ENCODE results near the gene ATP6V1C2.
A peak's percentile ranks its signal among the peaks of the same experiment; 100 is the strongest.

The ATP6V1C2 gene

DNA sequence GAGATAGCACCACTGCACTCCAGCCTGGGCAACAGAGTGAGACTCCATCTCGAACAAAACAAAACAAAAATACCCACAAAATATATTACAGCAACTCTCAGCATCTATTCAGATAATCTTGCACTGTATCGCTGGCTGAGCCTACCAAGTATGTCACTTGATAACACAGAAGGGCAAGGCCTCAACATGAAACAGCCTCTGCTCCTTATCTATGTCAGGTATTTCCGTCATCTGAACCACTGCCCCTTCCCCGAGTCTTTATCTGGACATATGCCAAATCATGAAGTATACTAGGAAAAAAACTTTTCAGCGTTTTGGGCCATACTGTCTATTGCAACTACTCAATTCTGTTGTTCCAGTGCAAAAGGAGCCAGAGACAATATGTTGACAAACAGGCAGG, 73.4 kb downstream of the ATP6V1C2 start:
- Histone ChIP-seq H3K27me3 (ENCODE audit: low read depth, low read length) (no peaks in the 10 kb centered on the region), H3K9me3 (ENCODE audit: insufficient read depth, low read length) (no peaks in the 10 kb centered on the region), H3K79me2 (ENCODE audit: low read length) (peaks cover 93% of the 10 kb centered on the region), H4K20me1 (ENCODE audit: insufficient read depth, low read length) (peaks cover 82% of the 10 kb centered on the region), H3K27ac (ENCODE audit: low read length) (no peak overlapping the region), H2AFZ (ENCODE audit: low read depth, low read length) (no peak overlapping the region), H3K36me3 (replicated peaks; ENCODE audit: low read depth, low read length) (peaks cover 77% of the 10 kb centered on the region), H3K4me1 (ENCODE audit: low read length) (peaks cover 16% of the 10 kb centered on the region; the same call in 1 of the 2 replicates), H3K4me2 (ENCODE audit: low read length) (no peak overlapping the region), H3K4me3 (ENCODE audit: low read length) (no peak overlapping the region), H3K9ac (ENCODE audit: low read length) (no peak overlapping the region)
- TF ChIP-seq, protein P1, sequence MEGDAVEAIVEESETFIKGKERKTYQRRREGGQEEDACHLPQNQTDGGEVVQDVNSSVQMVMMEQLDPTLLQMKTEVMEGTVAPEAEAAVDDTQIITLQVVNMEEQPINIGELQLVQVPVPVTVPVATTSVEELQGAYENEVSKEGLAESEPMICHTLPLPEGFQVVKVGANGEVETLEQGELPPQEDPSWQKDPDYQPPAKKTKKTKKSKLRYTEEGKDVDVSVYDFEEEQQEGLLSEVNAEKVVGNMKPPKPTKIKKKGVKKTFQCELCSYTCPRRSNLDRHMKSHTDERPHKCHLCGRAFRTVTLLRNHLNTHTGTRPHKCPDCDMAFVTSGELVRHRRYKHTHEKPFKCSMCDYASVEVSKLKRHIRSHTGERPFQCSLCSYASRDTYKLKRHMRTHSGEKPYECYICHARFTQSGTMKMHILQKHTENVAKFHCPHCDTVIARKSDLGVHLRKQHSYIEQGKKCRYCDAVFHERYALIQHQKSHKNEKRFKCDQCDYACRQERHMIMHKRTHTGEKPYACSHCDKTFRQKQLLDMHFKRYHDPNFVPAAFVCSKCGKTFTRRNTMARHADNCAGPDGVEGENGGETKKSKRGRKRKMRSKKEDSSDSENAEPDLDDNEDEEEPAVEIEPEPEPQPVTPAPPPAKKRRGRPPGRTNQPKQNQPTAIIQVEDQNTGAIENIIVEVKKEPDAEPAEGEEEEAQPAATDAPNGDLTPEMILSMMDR (IDR thresholded peaks at IDR 0.05; ENCODE audit: low read depth, low read length) = no peak
- no peak for TF ChIP-seq EZH2phosphoT487 (IDR thresholded peaks at IDR 0.05; ENCODE audit: low read depth)

DNA sequence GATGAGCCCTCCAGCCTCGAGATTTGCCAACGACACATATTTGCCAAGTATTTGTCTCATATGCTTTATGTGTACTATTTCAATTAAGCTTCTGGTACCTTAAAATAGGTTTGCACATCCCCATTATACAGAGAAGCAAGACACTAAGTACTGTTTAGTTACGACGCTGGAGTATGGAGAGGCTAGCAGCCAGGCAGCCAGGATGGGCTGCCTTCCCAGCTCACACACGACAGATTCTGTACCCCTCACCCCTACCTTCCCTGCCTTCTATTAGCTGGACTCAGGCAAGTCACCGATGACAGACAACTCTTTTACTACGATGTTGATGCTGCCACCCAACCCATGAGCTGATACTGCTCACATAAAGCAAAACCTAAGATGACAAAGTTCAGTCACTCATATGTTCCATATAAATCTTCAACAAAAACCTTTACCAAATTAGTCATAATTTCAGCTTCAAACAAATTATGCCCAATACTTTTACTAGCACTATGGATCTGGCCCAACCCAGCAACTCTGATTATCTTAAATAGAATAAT, 74.1 kb downstream of the ATP6V1C2 start:
- no peak overlapping the region for H2AFZ ChIP-seq (ENCODE audit: low read depth, low read length)
- H3K79me2 ChIP-seq (ENCODE audit: low read length) = peaks cover 95% of the 10 kb centered on the region
- H3K9me3 ChIP-seq (ENCODE audit: insufficient read depth, low read length) = no peaks in the 10 kb centered on the region
- H3K4me1 ChIP-seq (ENCODE audit: low read length) = peaks cover 13% of the 10 kb centered on the region; the same call in 1 of the 2 replicates
- H3K36me3 ChIP-seq (replicated peaks; ENCODE audit: low read depth, low read length) = peaks cover 75% of the 10 kb centered on the region
- H3K9ac ChIP-seq (ENCODE audit: low read length) = no peak overlapping the region
- no peak overlapping the region for H3K4me2 ChIP-seq (ENCODE audit: low read length)
- no peak overlapping the region for H3K27ac ChIP-seq (ENCODE audit: low read length)
- H4K20me1 ChIP-seq (ENCODE audit: insufficient read depth, low read length) = peaks cover 84% of the 10 kb centered on the region
- H3K4me3 ChIP-seq (ENCODE audit: low read length) = no peak overlapping the region
- H3K27me3 ChIP-seq (ENCODE audit: low read depth, low read length) = no peaks in the 10 kb centered on the region
- no peak for TF ChIP-seq EZH2phosphoT487 (IDR thresholded peaks at IDR 0.05; ENCODE audit: low read depth)
- TF ChIP-seq, protein P1 (IDR thresholded peaks at IDR 0.05; ENCODE audit: low read depth, low read length) = no peak

DNA sequence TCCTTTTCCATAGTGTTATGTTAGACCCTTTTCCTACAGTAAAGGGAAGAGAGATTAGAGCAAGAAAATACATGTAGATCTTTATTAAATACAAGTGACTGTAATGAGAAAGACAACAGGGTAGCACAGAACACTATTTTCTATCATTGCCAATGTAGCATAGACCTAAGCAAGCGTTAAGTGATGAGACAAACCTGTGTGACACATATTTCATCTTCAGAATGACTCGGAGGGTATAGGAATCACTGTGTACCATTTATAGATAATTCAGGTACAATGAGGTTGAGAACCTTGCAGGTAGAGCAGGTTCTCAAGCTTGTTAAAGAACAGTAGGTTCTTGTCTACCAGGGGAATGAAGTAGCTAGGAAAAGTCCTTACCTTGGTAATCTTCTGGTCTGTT, 75.3 kb downstream of the ATP6V1C2 start:
- H3K9ac ChIP-seq (ENCODE audit: low read length) = no peak overlapping the region
- peaks cover 77% of the 10 kb centered on the region for H3K36me3 ChIP-seq (replicated peaks; ENCODE audit: low read depth, low read length)
- H3K4me2 ChIP-seq (ENCODE audit: low read length) = no peak overlapping the region
- no peaks in the 10 kb centered on the region for H3K9me3 ChIP-seq (ENCODE audit: insufficient read depth, low read length)
- H3K27me3 ChIP-seq (ENCODE audit: low read depth, low read length) = no peaks in the 10 kb centered on the region
- H4K20me1 ChIP-seq (ENCODE audit: insufficient read depth, low read length) = peaks cover 88% of the 10 kb centered on the region
- H2AFZ ChIP-seq (ENCODE audit: low read depth, low read length) = no peak overlapping the region
- H3K27ac ChIP-seq (ENCODE audit: low read length) = no peak overlapping the region
- TF ChIP-seq EZH2phosphoT487 (IDR thresholded peaks at IDR 0.05; ENCODE audit: low read depth) = no peak
- TF ChIP-seq, protein P1 (IDR thresholded peaks at IDR 0.05; ENCODE audit: low read depth, low read length) = no peak
- peaks cover 96% of the 10 kb centered on the region for H3K79me2 ChIP-seq (ENCODE audit: low read length)
- H3K4me1 ChIP-seq (ENCODE audit: low read length) = peaks cover 3% of the 10 kb centered on the region
- no peak overlapping the region for H3K4me3 ChIP-seq (ENCODE audit: low read length)

DNA sequence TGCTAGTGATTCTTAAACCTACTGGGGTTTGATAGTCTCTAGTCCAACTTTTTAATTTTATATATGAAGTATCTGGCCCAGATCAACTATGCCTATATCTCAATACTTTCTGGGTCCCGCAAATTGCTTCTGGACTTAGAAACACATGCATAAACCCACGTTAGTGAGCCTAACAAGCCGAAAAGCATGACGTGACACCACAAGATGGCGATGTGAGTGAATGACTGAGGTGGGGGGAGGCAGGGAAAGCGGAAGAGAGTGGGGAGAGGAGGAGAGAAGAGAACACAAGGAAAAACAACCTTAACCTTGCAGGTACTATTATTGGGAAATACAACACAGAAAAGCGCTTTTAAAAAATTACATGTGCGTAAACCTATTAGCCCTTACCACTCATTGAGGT, 77.4 kb downstream of the ATP6V1C2 start:
- H3K36me3 ChIP-seq (replicated peaks; ENCODE audit: low read depth, low read length) = peaks cover 71% of the 10 kb centered on the region

More for the DNA sequence above, 77.4 kb downstream of the ATP6V1C2 start:
- Histone ChIP-seq H3K79me2 (ENCODE audit: low read length) (peaks cover 98% of the 10 kb centered on the region), H3K4me1 (ENCODE audit: low read length) (peaks cover 17% of the 10 kb centered on the region), H4K20me1 (ENCODE audit: insufficient read depth, low read length) (peaks cover 88% of the 10 kb centered on the region), H3K9me3 (ENCODE audit: insufficient read depth, low read length) (no peaks in the 10 kb centered on the region), H3K27me3 (ENCODE audit: low read depth, low read length) (no peaks in the 10 kb centered on the region), H3K4me3 (ENCODE audit: low read length) (no peak overlapping the region), H3K9ac (ENCODE audit: low read length) (no peak overlapping the region), H3K27ac (ENCODE audit: low read length) (no peak overlapping the region), H2AFZ (ENCODE audit: low read depth, low read length) (no peak overlapping the region), H3K4me2 (ENCODE audit: low read length) (no peak overlapping the region)
- no peak for TF ChIP-seq EZH2phosphoT487 (IDR thresholded peaks at IDR 0.05; ENCODE audit: low read depth)
- TF ChIP-seq, protein P1 (IDR thresholded peaks at IDR 0.05; ENCODE audit: low read depth, low read length) = peak; percentile 18

Data from OCI-LY3 (cell line).